GM12878 (cell line): ENCODE measurements around the gene CLSTN2. TPM values are rescaled to one million over a fixed set of nuclear protein-coding genes. Genes with fewer than 3 reads are reported as not detected.

Source experiments
- ATAC-seq: fragments of 200-7000 bp; cut with Tn5 transposase; 3 replicates; pipeline ENCODE4 v1.9.1; 2020; ENCODE audit warnings: mild to moderate bottlenecking, moderate library complexity
- BruUV-seq: library from RNA; stranded (reverse); fragments of 400-500 nt; replicated peaks from 2 replicates; lab custom pipeline; 2021; lab: Mats Ljungman, UMichigan
- CTCF ChIA-PET: fragments of 300-600 bp; sonication (Branson Sonifier 250); formaldehyde crosslinking; extraction: SDS; loops from one replicate; lab custom pipeline; 2021; ENCODE audit warnings: inconsistent platforms; lab: Yijun Ruan, JAX
- POLR2A ChIA-PET: fragments of 350-600 bp; formaldehyde crosslinking; extraction: SDS; loops from one replicate; lab custom pipeline; 2021; ENCODE audit warnings: inconsistent platforms; lab: Charles Lee
- RAD21 ChIA-PET: fragments of 300-600 bp; sonication (Branson Sonifier 250); formaldehyde crosslinking; loops from one replicate; lab custom pipeline; 2023; ENCODE audit warnings: antibody characterized with exemption; ENCODE audit not compliant: unreplicated experiment; lab: Charles Lee
- SMC1A ChIA-PET: fragments of 300-600 bp; sonication (Branson Sonifier 250); formaldehyde crosslinking; loops from one replicate; lab custom pipeline; 2023; ENCODE audit not compliant: unreplicated experiment, uncharacterized antibody; lab: Charles Lee
- DNase-seq: peaks from one replicate; pipeline ENCODE4 v3.0.0-alpha.2; 2011; ENCODE audit warnings: low read depth, low spot score
- FAIRE-seq: peaks from 3 replicates; lab custom pipeline; 2011; peaks lifted over from hg19 to GRCh38; lab: Jason Lieb, UNC
- H2AFZ ChIP-seq: 2 replicates; pipeline ENCODE4 v1.6.0; 2011; ENCODE audit warnings: low read depth, low read length, control low read depth; ENCODE audit not compliant: control insufficient read depth
- H3K27ac ChIP-seq: 2 replicates; pipeline ENCODE4 v1.5.1; 2011; ENCODE audit warnings: control low read depth; ENCODE audit not compliant: control insufficient read depth, insufficient read depth
- H3K27me3 ChIP-seq, 2 experiments: replicated peaks in 1 of 2; 2 replicates each; pipeline versions ENCODE4 v1.6.0 to v1.6.1; 2011; ENCODE audit warnings: low read length in 1 of 2; ENCODE audit not compliant: control insufficient read depth in 2 of 2, insufficient read depth in 2 of 2
- H3K36me3 ChIP-seq, 2 experiments: 2 replicates each; pipeline ENCODE4 v1.5.1; 2011; ENCODE audit warnings: low read length in 1 of 2; ENCODE audit not compliant: control insufficient read depth in 2 of 2, insufficient read depth in 2 of 2
- H3K4me1 ChIP-seq: 2 replicates; pipeline ENCODE4 v1.6.1; 2011; ENCODE audit warnings: mild to moderate bottlenecking, low read length, moderate library complexity, mixed read lengths; ENCODE audit not compliant: control insufficient read depth, insufficient read depth
- H3K4me2 ChIP-seq: 2 replicates; pipeline ENCODE4 v1.6.0; 2011; ENCODE audit warnings: control low read depth; ENCODE audit not compliant: control insufficient read depth, insufficient read depth
- H3K4me3 ChIP-seq: fragments of 200-600 bp; sonication (generic); 2 replicates; pipeline ENCODE4 v1.5.1; 2016
- H3K79me2 ChIP-seq: 2 replicates; pipeline ENCODE4 v1.6.0; 2011; ENCODE audit warnings: low read length; ENCODE audit not compliant: control insufficient read depth, insufficient read depth
- H3K9ac ChIP-seq: 2 replicates; pipeline ENCODE4 v1.8.0; 2011; ENCODE audit warnings: low read length, control low read depth, mixed read lengths; ENCODE audit not compliant: control insufficient read depth, insufficient read depth
- H3K9me3 ChIP-seq: replicated peaks from 3 replicates; pipeline ENCODE4 v1.5.1; 2011; ENCODE audit warnings: mild to moderate bottlenecking, low read length; ENCODE audit not compliant: control insufficient read depth, insufficient read depth
- H4K20me1 ChIP-seq: 2 replicates; pipeline ENCODE4 v1.6.0; 2011; ENCODE audit not compliant: control insufficient read depth, insufficient read depth
- CEBPB ChIP-seq, 2 experiments: fragments of 150-350 bp in 1 of 2; IDR thresholded peaks; 2 replicates each; pipeline ENCODE4 v1.6.1; 2012 to 2014; ENCODE audit warnings: low read depth in 2 of 2, low read length in 2 of 2, borderline replicate concordance in 1 of 2, inconsistent platforms in 1 of 2
- CHD1 ChIP-seq: IDR thresholded peaks from 2 replicates; pipeline ENCODE4 v1.6.1; 2012; ENCODE audit warnings: low read depth, low read length, improper control_type of control experiment
- GATAD2B ChIP-seq: fragments of 450-650 bp; conservative IDR thresholded peaks from 2 replicates; pipeline ENCODE4 v1.6.1; 2017; ENCODE audit warnings: low read depth, mild to moderate bottlenecking, moderate library complexity
- HDAC2 ChIP-seq: fragments of 200-600 bp; sonication (generic); IDR thresholded peaks from 2 replicates; pipeline ENCODE4 v1.6.1; 2017
- MTA2 ChIP-seq: fragments of 450-650 bp; IDR thresholded peaks from 2 replicates; pipeline ENCODE4 v1.6.1; 2016; ENCODE audit warnings: low read depth, mild to moderate bottlenecking, moderate library complexity
- MYC ChIP-seq: IDR thresholded peaks from 2 replicates; pipeline ENCODE4 v1.6.1; 2011; ENCODE audit warnings: mild to moderate bottlenecking, low read length, moderate library complexity, inconsistent platforms; ENCODE audit not compliant: insufficient read depth, insufficient replicate concordance, insufficient read length, severe bottlenecking
- POLR2A ChIP-seq: IDR thresholded peaks from 2 replicates; pipeline ENCODE4 v1.6.1; 2011; ENCODE audit warnings: low read depth, mild to moderate bottlenecking, low read length
- RAD21 ChIP-seq: IDR thresholded peaks from 2 replicates; pipeline ENCODE4 v1.6.1; 2011; ENCODE audit warnings: mild to moderate bottlenecking, low read depth, low read length, moderate library complexity; ENCODE audit not compliant: insufficient read depth
- RB1 ChIP-seq: fragments of 450-650 bp; formaldehyde crosslinking; IDR thresholded peaks from 2 replicates; pipeline ENCODE4 v1.6.1; 2017; ENCODE audit warnings: mild to moderate bottlenecking, borderline replicate concordance
- SIN3A ChIP-seq: IDR thresholded peaks from 2 replicates; pipeline ENCODE4 v1.6.1; 2012; ENCODE audit warnings: low read depth, low read length, improper control_type of control experiment
- SPI1 ChIP-seq: IDR thresholded peaks from 2 replicates; pipeline ENCODE4 v1.6.1; 2011; ENCODE audit warnings: low read depth, mild to moderate bottlenecking, low read length, moderate library complexity, borderline replicate concordance; ENCODE audit not compliant: insufficient read depth
- TBL1XR1 ChIP-seq: IDR thresholded peaks from 2 replicates; pipeline ENCODE4 v1.6.1; 2012; ENCODE audit warnings: low read depth, low read length, improper control_type of control experiment
- ZBTB33 ChIP-seq: fragments of 450-650 bp; IDR thresholded peaks from 2 replicates; pipeline ENCODE4 v1.6.1; 2017; ENCODE audit warnings: mild to moderate bottlenecking
- ZNF217 ChIP-seq: fragments of 450-650 bp; IDR thresholded peaks from 2 replicates; pipeline ENCODE4 v1.6.1; 2017; ENCODE audit warnings: antibody characterized with exemption, mild to moderate bottlenecking
- ZSCAN29 ChIP-seq: fragments of 450-650 bp; IDR thresholded peaks from 2 replicates; pipeline ENCODE4 v1.6.1; 2017; ENCODE audit warnings: mild to moderate bottlenecking, moderate library complexity
- WGBS: methylation state at CpG from one replicate; pipeline ENCODE4 v1.1.6; 2016; ENCODE audit warnings: low lambda C conversion rate; ENCODE audit not compliant: insufficient replicate concordance, insufficient coverage; ENCODE audit errors: missing lambda C conversion rate; 5-methylcytosine and 5-hydroxymethylcytosine counted together
- in situ Hi-C: fragments of 300-500 bp; cut with MboI; formaldehyde crosslinking; loops from 9 replicates; pipeline ENCODE4 v1.14.3; 2018; ENCODE audit warnings: mixed read lengths
- intact Hi-C: fragments of 100-400 bp; cut with micrococcal nuclease; formaldehyde crosslinking; loops from one replicate; pipeline ENCODE4 v1.14.2; 2022; ENCODE audit not compliant: unreplicated experiment
- polyA plus RNA-seq, 11 experiments: library from polyadenylated mRNA; depleted of rRNA in 4 of 11; unstranded in 6 of 11; stranded (reverse) in 5 of 11; fragments of >200 nt; fragmentation: Nextera tagmentation in 4 of 11; fragmentation: Illumina TruSeq in 1 of 11; extraction: Ambion mirVana in 4 of 11; extraction: Trizol in 1 of 11; gene quantifications; 1 replicate in 1 of 11; 2 replicates in 10 of 11; pipeline versions ENCODE4 v1.2.1 to v1.2.3, GENCODE V29; 2011 to 2016; ENCODE audit warnings: inconsistent platforms in 2 of 11, missing spikeins in 2 of 11, low read depth in 1 of 11
- total RNA-seq, 4 experiments: library from RNA; depleted of rRNA in 3 of 4; stranded (reverse); fragments of >200 nt in 3 of 4; fragmentation: Illumina TruSeq in 1 of 4; extraction: Trizol in 1 of 4; gene quantifications; 2 replicates each; pipeline versions ENCODE4 v1.2.1 to v1.2.3, GENCODE V29; 2013 to 2021
- TF ChIP-seq, protein P1 (sequence below): fragments of 450-650 bp; IDR thresholded peaks from 2 replicates; pipeline ENCODE4 v1.6.1; 2017; ENCODE audit warnings: antibody characterized with exemption, mild to moderate bottlenecking, moderate library complexity
- TF ChIP-seq, protein P2 (sequence below): fragments of 450-650 bp; IDR thresholded peaks from 2 replicates; pipeline ENCODE4 v1.6.1; 2016; ENCODE audit warnings: mild to moderate bottlenecking

The CLSTN2 gene
- total and polyA plus RNA-seq, 10 of the 15 experiments (the other 5 are each of a cell fraction or from before 2014, with no cell fraction given), result under 0.01 to 0.10 (median under 0.01) TPM; not detected in 5

- FAIRE-seq, result no peak
- SMC1A ChIA-PET, result no interaction called here
Measured at GRCh38 chr3:140035871-140036270, 100.9 kb downstream of the CLSTN2 start.

More at GRCh38 chr3:140035871-140036270, 100.9 kb downstream of the CLSTN2 start:
- Histone ChIP-seq H3K27me3 (no peaks in the 10 kb centered on the region), H3K9ac (no peak overlapping the region), H4K20me1 (no peaks in the 10 kb centered on the region), H3K4me2 (no peak overlapping the region), H3K36me3 (no peaks in the 10 kb centered on the region), H2AFZ (no peak overlapping the region), H3K9me3 (no peaks in the 10 kb centered on the region), H3K79me2 (no peaks in the 10 kb centered on the region), H3K4me1 (no peaks in the 10 kb centered on the region), H3K4me3 (no peak overlapping the region), H3K27ac (no peak overlapping the region)
- ChIA-PET RAD21 (no interaction called here), CTCF (no interaction called here), POLR2A (no interaction called here)
- no TSS peak for BruUV-seq
- intact Hi-C loops (no loop called here), in situ Hi-C loops (no loop called here)
- ATAC-seq (no peak), DNase-seq (no peak)
- WGBS, result 18% methylated on average over 2 of the region's 2 CpGs
- TF ChIP-seq CHD1 (no peak), TBL1XR1 (no peak), ZBTB33 (no peak), SIN3A (no peak), MTA2 (no peak), MYC (no peak), GATAD2B (no peak), RB1 (no peak), RAD21 (no peak), HDAC2 (no peak), CEBPB (IDR thresholded peaks at IDR 0.05; ENCODE audit: borderline replicate concordance in 1 of 2, low read depth in 2 of 2, low read length in 2 of 2) (no peak), POLR2A (no peak), SPI1 (no peak), ZNF217 (no peak), ZSCAN29 (no peak)
- TF ChIP-seq, protein P1, sequence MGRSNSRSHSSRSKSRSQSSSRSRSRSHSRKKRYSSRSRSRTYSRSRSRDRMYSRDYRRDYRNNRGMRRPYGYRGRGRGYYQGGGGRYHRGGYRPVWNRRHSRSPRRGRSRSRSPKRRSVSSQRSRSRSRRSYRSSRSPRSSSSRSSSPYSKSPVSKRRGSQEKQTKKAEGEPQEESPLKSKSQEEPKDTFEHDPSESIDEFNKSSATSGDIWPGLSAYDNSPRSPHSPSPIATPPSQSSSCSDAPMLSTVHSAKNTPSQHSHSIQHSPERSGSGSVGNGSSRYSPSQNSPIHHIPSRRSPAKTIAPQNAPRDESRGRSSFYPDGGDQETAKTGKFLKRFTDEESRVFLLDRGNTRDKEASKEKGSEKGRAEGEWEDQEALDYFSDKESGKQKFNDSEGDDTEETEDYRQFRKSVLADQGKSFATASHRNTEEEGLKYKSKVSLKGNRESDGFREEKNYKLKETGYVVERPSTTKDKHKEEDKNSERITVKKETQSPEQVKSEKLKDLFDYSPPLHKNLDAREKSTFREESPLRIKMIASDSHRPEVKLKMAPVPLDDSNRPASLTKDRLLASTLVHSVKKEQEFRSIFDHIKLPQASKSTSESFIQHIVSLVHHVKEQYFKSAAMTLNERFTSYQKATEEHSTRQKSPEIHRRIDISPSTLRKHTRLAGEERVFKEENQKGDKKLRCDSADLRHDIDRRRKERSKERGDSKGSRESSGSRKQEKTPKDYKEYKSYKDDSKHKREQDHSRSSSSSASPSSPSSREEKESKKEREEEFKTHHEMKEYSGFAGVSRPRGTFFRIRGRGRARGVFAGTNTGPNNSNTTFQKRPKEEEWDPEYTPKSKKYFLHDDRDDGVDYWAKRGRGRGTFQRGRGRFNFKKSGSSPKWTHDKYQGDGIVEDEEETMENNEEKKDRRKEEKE, result no peak
- TF ChIP-seq, protein P2, sequence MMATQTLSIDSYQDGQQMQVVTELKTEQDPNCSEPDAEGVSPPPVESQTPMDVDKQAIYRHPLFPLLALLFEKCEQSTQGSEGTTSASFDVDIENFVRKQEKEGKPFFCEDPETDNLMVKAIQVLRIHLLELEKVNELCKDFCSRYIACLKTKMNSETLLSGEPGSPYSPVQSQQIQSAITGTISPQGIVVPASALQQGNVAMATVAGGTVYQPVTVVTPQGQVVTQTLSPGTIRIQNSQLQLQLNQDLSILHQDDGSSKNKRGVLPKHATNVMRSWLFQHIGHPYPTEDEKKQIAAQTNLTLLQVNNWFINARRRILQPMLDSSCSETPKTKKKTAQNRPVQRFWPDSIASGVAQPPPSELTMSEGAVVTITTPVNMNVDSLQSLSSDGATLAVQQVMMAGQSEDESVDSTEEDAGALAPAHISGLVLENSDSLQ, result no peak
